ENCODE data around the gene GMNN.
"Not testable (repeated sequence)": the region's sequence is repeated elsewhere in the genome, so short reads cannot be mapped to it uniquely, and the experiment has no call there.

Gene GMNN

GRCh38 chr6:24774696-24775519 lies at the start of gene GMNN:
TSS of gene GMNN (plus strand) at chr6:24774937. CDS start at chr6:24777247, 2,310 bp downstream.
- DNase-seq = peak; percentile 100

- not testable (repeated sequence) for DNase-seq
These were observed 44.1 kb upstream of the GMNN start for GRCh38 chr6:24730653-24731052.

- DNase-seq = not testable (repeated sequence)
These were observed 43.1 kb upstream of the GMNN start for GRCh38 chr6:24731456-24732134.

GRCh38 chr6:24734166-24734565 lies 40.6 kb upstream of the GMNN start:
- DNase-seq = no peak

- DNase-seq = not testable (repeated sequence)
These were observed 40.0 kb upstream of the GMNN start for GRCh38 chr6:24734710-24735109.

- no peak for DNase-seq
These were observed 36.0 kb upstream of the GMNN start for GRCh38 chr6:24738741-24739140.

GRCh38 chr6:24740861-24741260 lies 33.9 kb upstream of the GMNN start:
- no peak for DNase-seq

- DNase-seq = no peak
These were observed 32.5 kb upstream of the GMNN start for GRCh38 chr6:24742216-24742738.

GRCh38 chr6:24743265-24743943 lies 31.3 kb upstream of the GMNN start:
- DNase-seq = peak; percentile 51

GRCh38 chr6:24743944-24744335 lies 30.8 kb upstream of the GMNN start:
- DNase-seq = no peak

- no peak for DNase-seq
These were observed 29.8 kb upstream of the GMNN start for GRCh38 chr6:24744911-24745310.

- DNase-seq = no peak
These were observed 25.4 kb upstream of the GMNN start for GRCh38 chr6:24749297-24749696.

GRCh38 chr6:24750878-24751277 lies 23.9 kb upstream of the GMNN start:
- DNase-seq = not testable (repeated sequence)

GRCh38 chr6:24752503-24752902 lies 22.2 kb upstream of the GMNN start:
- DNase-seq = no peak

- no peak for DNase-seq
These were observed 21.7 kb upstream of the GMNN start for GRCh38 chr6:24752917-24753492.

- DNase-seq = no peak
These were observed 21.2 kb upstream of the GMNN start for GRCh38 chr6:24753545-24753944.

GRCh38 chr6:24754378-24754777 lies 20.4 kb upstream of the GMNN start:
- DNase-seq = not testable (repeated sequence)

GRCh38 chr6:24755279-24755678 lies 19.5 kb upstream of the GMNN start:
- DNase-seq = no peak

GRCh38 chr6:24757611-24758010 lies 17.1 kb upstream of the GMNN start:
- DNase-seq = no peak

GRCh38 chr6:24759718-24760117 lies 15.0 kb upstream of the GMNN start:
- DNase-seq = no peak

- no peak for DNase-seq
These were observed 14.5 kb upstream of the GMNN start for GRCh38 chr6:24760210-24760609.

- peak; percentile 37 for DNase-seq
These were observed 13.4 kb upstream of the GMNN start for GRCh38 chr6:24761193-24761835.

- DNase-seq = no peak
These were observed 12.9 kb upstream of the GMNN start for GRCh38 chr6:24761851-24762250.

Data from stimulated activated CD4-positive, alpha-beta T cell treated with anti-CD3 and anti-CD28 coated beads, Interleukin-15, amount 100 ng/mL, for 24 hours (primary cell).